ENCODE measurements around the gene GRK6.
A peak's percentile ranks its signal among the peaks of the same experiment; 100 is the strongest.

GRK6 gene

GRCh38 chr5:177426566-177427210 lies at the start of gene GRK6:
TSS of gene GRK6 (plus strand) at chr5:177426676. CDS start at chr5:177426846, 170 bp downstream.
- H3K4me3 ChIP-seq (replicated peaks in 1 of 2; ENCODE audit: low read depth in 2 of 2, low read length in 2 of 2): peak within 1 kb of the TSS; percentile 67 to 76
- no peak for TF ChIP-seq CTCF (IDR thresholded peaks at IDR 0.05; ENCODE audit: low read depth, low read length)
- peak in 1 of 2 donors; percentile 37 for DNase-seq (ENCODE audit: low read depth in 2 of 2)

DNA sequence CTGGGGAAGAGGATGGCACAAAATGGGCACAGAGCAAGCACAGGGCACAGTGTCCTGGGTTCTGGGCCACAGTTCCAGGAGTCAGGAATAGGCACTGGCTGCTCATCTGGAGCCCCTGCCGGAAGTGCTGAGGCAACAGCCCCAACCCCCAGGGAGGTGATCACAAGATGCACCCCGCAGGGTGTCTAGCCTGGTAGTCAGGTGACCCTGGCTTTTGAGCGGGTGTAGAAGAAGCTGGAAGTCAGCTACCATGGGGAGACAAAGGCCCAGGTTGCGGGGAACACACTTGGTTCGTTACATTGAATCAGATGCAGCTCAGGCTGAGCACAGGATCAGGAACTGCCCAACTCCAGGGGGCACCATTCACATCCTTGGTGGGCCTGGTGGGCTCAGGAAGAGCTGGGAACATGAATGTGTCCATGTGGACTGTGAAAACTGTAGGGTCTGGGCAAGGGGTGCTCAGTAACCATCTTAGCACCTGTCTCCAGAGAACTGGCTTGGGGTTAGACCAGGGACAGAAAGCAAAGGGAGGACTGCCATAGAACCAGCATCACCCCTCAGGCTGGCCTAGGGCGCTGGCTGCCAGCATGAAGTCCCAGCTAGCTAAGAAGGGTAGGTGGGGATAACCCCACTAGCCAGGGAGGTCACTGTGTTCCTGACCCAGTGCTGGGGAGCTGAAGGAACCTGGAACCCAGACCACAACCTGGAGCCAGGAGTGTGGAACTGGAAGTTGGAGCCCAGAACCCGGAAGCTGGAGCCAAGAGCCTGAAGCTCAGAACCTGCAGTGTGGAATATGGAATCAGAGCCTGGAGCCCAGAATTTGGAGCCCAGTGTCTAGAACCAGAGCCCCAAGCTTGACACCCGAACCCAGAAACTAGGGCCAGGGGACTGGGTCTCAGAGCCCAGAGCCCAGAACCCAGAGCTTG lies 48.4 kb upstream of the GRK6 start:
- no peak for TF ChIP-seq CTCF (IDR thresholded peaks at IDR 0.05; ENCODE audit: low read depth, low read length)
- no peak overlapping the region for H3K4me3 ChIP-seq (replicated peaks in 1 of 2; ENCODE audit: low read depth in 2 of 2, low read length in 2 of 2)
- DNase-seq (ENCODE audit: low read depth in 2 of 2): no peak

DNA sequence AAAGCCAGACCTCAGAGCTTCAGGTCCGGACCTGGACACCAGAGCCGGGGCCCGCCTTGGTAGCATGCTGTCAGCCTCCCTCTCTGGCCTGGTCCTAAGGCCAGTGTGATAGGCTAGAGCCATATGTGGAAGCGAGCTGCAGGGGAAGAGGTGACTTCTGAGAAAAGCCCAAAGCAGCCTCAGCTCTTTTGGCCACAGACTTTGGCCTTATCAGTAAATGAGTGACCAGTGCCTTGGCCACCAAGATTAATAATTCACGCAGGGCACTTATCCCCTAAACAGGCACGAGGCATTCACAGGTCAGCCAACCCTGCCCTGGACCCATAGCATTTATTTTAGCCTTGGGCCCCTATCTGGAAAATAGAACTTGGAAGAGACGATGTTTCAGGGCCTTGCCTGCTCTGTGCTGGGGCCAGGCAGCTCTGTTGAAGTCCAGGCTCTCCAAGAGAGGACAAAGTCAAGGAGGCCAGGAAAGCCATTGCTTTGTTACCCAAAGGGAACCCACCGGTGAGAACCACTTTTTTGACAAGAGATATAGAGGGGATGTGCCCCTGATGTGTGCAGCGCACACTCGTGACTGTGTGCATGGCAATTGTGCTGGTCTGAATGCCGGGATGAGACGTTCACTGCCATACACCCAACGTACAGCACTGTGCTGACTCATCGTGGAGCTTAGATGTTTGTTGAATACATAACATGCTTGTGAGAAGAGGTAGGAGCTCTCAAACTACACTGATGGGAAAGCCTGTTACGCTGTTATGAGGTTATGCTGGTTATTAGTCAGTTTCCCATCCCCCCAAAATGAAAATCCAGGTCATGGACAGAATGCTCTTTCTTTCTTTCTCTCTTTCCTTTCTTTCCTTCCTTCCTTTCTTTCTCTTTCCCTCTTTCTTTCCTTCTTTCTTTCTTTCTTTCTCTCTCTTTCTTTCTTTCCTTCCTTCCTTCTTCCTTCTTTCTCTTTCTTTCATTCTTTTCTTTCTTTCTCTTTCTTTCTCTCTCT lies 47.3 kb upstream of the GRK6 start:
- H3K4me3 ChIP-seq (replicated peaks in 1 of 2; ENCODE audit: low read depth in 2 of 2, low read length in 2 of 2): no peak overlapping the region
- no peak for TF ChIP-seq CTCF (IDR thresholded peaks at IDR 0.05; ENCODE audit: low read depth, low read length)
- peak; percentile 55 to 87 for DNase-seq (ENCODE audit: low read depth in 2 of 2)

DNA sequence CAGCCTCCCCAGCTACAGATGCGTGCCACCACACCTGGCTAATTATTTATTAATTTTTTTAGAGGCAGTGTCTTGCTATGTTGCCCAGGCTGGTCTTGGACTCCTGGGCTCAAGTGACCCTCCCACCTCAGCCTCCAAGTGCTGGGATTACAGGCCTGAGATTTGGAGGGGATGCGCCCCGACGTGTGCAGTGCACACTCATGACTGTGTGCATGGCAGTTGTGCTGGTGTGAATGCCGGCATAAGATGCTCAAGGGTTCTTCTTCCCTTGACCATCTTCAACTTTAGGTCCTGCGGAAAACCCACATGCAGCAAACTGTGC lies 45.7 kb upstream of the GRK6 start:
- no peak for DNase-seq (ENCODE audit: low read depth in 2 of 2)
- H3K4me3 ChIP-seq (replicated peaks in 1 of 2; ENCODE audit: low read depth in 2 of 2, low read length in 2 of 2): no peak overlapping the region
- TF ChIP-seq CTCF (IDR thresholded peaks at IDR 0.05; ENCODE audit: low read depth, low read length): no peak

DNA sequence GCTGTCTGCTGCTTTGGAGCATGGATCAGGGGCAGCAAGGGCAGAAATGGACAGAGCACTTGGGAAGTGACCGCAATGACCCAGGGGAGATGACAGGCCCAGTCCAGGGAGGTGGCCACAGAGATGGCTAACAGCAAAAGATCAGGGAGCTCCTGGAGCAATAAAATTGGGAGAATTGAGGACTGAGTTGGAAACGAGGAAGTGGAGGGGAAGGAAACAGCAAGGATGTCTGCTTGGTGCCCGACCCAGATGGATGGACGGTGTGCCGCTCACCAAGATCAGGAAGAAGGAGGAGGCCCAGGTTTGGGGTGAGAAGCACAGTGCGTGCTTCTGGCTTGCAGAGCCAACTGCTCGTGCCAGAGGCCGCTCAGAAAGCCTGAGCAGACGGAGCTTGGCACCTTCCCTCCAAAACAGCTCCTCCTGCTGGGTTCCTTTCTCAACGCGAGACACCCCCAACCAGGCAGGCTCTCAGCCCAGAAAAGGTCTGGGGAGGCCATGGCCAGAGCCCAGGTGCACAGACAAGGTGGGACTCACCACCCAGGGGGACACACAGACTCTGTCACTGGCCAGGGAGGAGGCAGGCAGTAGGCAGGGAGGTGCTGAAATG lies 44.0 kb upstream of the GRK6 start:
- DNase-seq (ENCODE audit: low read depth in 2 of 2): peak; percentile 11 to 65
- no peak for TF ChIP-seq CTCF (IDR thresholded peaks at IDR 0.05; ENCODE audit: low read depth, low read length)
- H3K4me3 ChIP-seq (replicated peaks in 1 of 2; ENCODE audit: low read depth in 2 of 2, low read length in 2 of 2): no peak overlapping the region

DNA sequence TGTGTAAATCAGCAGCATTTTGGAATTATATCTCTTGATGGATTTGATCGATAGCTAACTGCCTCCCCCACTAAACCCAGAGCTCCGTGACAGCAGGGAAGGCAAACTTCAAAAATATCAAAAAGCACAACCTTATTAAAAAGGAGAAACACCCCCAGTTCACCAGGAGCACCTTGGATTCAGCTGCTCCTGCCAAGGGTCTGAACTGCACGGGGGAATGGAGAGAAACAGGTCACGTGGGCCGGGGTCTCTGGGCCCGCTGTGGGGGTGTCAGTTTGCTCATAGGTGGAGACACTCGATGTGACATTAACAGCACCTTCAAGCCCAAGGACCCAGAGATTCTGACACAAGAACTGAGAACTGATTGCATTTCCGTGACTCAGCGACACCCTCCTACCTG lies 43.3 kb upstream of the GRK6 start:
- H3K4me3 ChIP-seq (replicated peaks in 1 of 2; ENCODE audit: low read depth in 2 of 2, low read length in 2 of 2): no peak overlapping the region
- no peak for DNase-seq (ENCODE audit: low read depth in 2 of 2)
- TF ChIP-seq CTCF (IDR thresholded peaks at IDR 0.05; ENCODE audit: low read depth, low read length): no peak

Data from cardiac fibroblast (primary cell).